Endodermal cell (in vitro differentiated cells): ENCODE data around the gene RASA4B. TPM values are rescaled to one million over a fixed set of nuclear protein-coding genes. Genes with fewer than 3 reads are reported as not detected.

Experiments
- DNase-seq: peaks from one replicate; pipeline ENCODE4 v3.0.0-alpha.2; 2017
- H3K27ac ChIP-seq: 2 replicates; pipeline ENCODE4 v1.5.1; 2013; ENCODE audit warnings: mild to moderate bottlenecking, low read depth, low read length, moderate library complexity
- H3K27me3 ChIP-seq: 2 replicates; pipeline ENCODE4 v1.6.1; 2013; ENCODE audit warnings: mild to moderate bottlenecking, low read length, moderate library complexity; ENCODE audit not compliant: insufficient read depth, control insufficient read depth, poor library complexity, severe bottlenecking
- H3K36me3 ChIP-seq: 2 replicates; pipeline ENCODE4 v1.7.0; 2013; ENCODE audit warnings: mild to moderate bottlenecking, low read length, moderate library complexity; ENCODE audit not compliant: control insufficient read depth, insufficient read depth
- H3K4me1 ChIP-seq: one replicate; pipeline ENCODE4 v1.7.0; 2013; ENCODE audit warnings: low read length; ENCODE audit not compliant: control insufficient read depth, insufficient read depth
- H3K4me3 ChIP-seq: 2 replicates; pipeline ENCODE4 v1.5.1; 2013; ENCODE audit warnings: mild to moderate bottlenecking, low read length, moderate library complexity
- H3K9ac ChIP-seq: 2 replicates; pipeline ENCODE4 v1.6.1; 2013; ENCODE audit warnings: mild to moderate bottlenecking, low read length, moderate library complexity; ENCODE audit not compliant: poor library complexity, severe bottlenecking; ENCODE audit errors: extremely low read depth
- H3K9me3 ChIP-seq: 2 replicates; pipeline ENCODE4 v1.6.1; 2013; ENCODE audit warnings: mild to moderate bottlenecking, low read length, moderate library complexity; ENCODE audit not compliant: control insufficient read depth
- H3K27ac Mint-ChIP-seq: 2 replicates; pipeline ENCODE4 v1.8.0; 2020; ENCODE audit warnings: mixed read lengths
- H3K27me3 Mint-ChIP-seq: 2 replicates; pipeline ENCODE4 v1.8.0; 2021; ENCODE audit warnings: mild to moderate bottlenecking, mixed read lengths; ENCODE audit not compliant: insufficient read depth
- H3K36me3 Mint-ChIP-seq: 2 replicates; pipeline ENCODE4 v1.8.0; 2020; ENCODE audit warnings: low read depth, mixed read lengths
- H3K4me1 Mint-ChIP-seq: 2 replicates; pipeline ENCODE4 v1.8.0; 2020; ENCODE audit warnings: mixed read lengths
- H3K4me3 Mint-ChIP-seq: 2 replicates; pipeline ENCODE4 v1.8.0; 2020; ENCODE audit warnings: mild to moderate bottlenecking, moderate library complexity, mixed read lengths
- H3K9me3 Mint-ChIP-seq: 2 replicates; pipeline ENCODE4 v1.8.0; 2020; ENCODE audit warnings: mild to moderate bottlenecking, mixed read lengths
- WGBS, 2 experiments: methylation state at CpG; one replicate each; pipeline versions ENCODE4 v1.1.5 to v1.1.7; 2013; ENCODE audit warnings: missing lambda C conversion rate in 2 of 2, mixed read lengths in 1 of 2; ENCODE audit not compliant: insufficient coverage in 1 of 2, insufficient read length in 1 of 2; 5-methylcytosine and 5-hydroxymethylcytosine counted together
- total RNA-seq, 2 donors: library from RNA; stranded (reverse); fragmentation: NEBNext Ultra II Directional in 1 of 2; extraction: Animal tissue kit (Norgen Biotek cat#: 25700) in 1 of 2; gene quantifications; 2 replicates in 1 of 2; 3 replicates in 1 of 2; pipeline ENCODE4 v1.2.1, GENCODE V29; 2021
- TF ChIP-seq, protein P1 (sequence below): fragments of 200-600 bp; sonication (generic); conservative IDR thresholded peaks from 2 replicates; pipeline ENCODE4 v1.5.0; 2021; ENCODE audit warnings: antibody characterized with exemption, mild to moderate bottlenecking

The RASA4B gene
- total RNA-seq, 2 donors from 2014 or later, result 3.5 to 11.5 TPM

DNA sequence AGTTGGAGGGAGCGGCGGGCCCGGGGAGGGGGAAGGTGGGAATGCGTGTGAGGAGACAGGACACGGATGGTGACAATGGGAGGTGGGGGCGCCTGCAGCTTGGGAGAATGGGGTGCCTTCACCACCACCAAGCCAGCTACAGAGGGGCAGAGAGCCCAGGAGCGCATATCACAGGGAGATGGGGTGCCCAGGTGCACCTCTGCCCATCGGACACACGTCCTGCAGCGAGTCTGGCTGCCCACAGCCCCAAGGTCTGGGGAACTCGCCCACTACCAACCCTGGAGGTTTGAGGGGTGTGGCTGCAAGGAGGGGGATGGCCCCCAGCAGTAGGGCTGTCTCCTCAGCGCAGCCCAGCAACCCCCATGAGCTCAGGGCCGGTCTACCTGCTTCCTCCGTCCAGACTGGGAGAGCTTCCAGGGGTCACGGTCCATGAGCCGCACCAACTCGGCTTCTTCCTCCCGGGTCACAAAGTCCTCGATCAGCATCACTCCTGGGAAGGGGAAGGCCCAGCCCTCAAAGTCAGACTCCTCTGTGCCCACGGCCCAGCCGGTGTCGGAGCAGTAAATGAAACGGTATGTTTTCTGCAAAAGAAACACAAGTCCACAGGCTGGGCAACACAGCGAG is 58.2 kb downstream of the RASA4B start:
- Histone ChIP-seq H3K27ac (no peak overlapping the region), H3K4me1 (no peaks in the 10 kb centered on the region), H3K9ac (no peak overlapping the region), H3K36me3 (peaks cover 9% of the 10 kb centered on the region), H3K9me3 (no peaks in the 10 kb centered on the region), H3K4me3 (no peak overlapping the region), H3K27me3 (no peaks in the 10 kb centered on the region)
- Mint-ChIP-seq H3K9me3 (no peaks in the 10 kb centered on the region), H3K4me3 (no peak overlapping the region), H3K27ac (no peak overlapping the region), H3K36me3 (peaks cover 34% of the 10 kb centered on the region), H3K4me1 (peaks cover 7% of the 10 kb centered on the region), H3K27me3 (no peaks in the 10 kb centered on the region)
- TF ChIP-seq, protein P1, sequence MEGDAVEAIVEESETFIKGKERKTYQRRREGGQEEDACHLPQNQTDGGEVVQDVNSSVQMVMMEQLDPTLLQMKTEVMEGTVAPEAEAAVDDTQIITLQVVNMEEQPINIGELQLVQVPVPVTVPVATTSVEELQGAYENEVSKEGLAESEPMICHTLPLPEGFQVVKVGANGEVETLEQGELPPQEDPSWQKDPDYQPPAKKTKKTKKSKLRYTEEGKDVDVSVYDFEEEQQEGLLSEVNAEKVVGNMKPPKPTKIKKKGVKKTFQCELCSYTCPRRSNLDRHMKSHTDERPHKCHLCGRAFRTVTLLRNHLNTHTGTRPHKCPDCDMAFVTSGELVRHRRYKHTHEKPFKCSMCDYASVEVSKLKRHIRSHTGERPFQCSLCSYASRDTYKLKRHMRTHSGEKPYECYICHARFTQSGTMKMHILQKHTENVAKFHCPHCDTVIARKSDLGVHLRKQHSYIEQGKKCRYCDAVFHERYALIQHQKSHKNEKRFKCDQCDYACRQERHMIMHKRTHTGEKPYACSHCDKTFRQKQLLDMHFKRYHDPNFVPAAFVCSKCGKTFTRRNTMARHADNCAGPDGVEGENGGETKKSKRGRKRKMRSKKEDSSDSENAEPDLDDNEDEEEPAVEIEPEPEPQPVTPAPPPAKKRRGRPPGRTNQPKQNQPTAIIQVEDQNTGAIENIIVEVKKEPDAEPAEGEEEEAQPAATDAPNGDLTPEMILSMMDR, result no peak
- WGBS, 2 experiments, result 94 to 96% methylated on average over 21 of the region's 24 CpGs
- no peak for DNase-seq

DNA sequence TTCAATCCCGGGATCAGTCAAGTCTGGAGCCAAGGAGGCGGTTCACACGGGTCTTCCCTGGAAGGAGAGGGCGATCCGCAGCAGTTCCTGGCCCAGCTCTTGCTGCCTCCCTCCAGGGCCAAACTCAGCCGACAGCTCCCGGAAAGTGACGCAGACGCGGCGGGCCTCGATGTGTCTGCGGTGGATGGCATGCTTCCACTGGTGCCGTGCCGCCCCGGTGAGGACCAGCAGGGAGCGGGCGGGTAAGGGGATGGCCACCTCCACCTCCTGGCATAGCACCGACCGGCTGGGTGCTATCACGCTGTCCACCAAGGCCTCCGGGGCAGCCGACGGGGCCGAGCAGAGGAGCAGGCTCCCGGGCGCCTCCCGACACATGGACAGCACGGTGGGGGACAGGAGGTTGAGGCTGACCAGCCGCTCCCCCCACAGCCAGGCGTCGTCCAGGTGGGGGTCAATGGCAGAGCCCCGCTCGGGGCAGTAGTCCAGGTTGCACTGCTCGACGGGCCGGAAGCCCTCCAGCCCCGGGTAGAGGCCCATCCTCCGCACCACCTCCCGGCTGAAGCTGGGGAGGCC is 60.1 kb downstream of the RASA4B start:
- no peaks in the 10 kb centered on the region for H3K27me3 ChIP-seq
- no peak overlapping the region for H3K4me3 Mint-ChIP-seq
- no peak overlapping the region for H3K9ac ChIP-seq
- no peaks in the 10 kb centered on the region for H3K9me3 ChIP-seq
- no peaks in the 10 kb centered on the region for H3K4me1 Mint-ChIP-seq
- TF ChIP-seq, protein P1, result no peak
- peaks cover 9% of the 10 kb centered on the region for H3K36me3 ChIP-seq
- no peak overlapping the region for H3K4me3 ChIP-seq
- no peak for DNase-seq
- H3K4me1 ChIP-seq, result no peaks in the 10 kb centered on the region
- H3K9me3 Mint-ChIP-seq, result no peaks in the 10 kb centered on the region
- H3K36me3 Mint-ChIP-seq, result peaks cover 31% of the 10 kb centered on the region
- no peaks in the 10 kb centered on the region for H3K27me3 Mint-ChIP-seq
- no peak overlapping the region for H3K27ac ChIP-seq
- 96 to 97% methylated on average over 28 to 40 of the region's 40 CpGs for WGBS, 2 experiments
- H3K27ac Mint-ChIP-seq, result no peak overlapping the region

DNA sequence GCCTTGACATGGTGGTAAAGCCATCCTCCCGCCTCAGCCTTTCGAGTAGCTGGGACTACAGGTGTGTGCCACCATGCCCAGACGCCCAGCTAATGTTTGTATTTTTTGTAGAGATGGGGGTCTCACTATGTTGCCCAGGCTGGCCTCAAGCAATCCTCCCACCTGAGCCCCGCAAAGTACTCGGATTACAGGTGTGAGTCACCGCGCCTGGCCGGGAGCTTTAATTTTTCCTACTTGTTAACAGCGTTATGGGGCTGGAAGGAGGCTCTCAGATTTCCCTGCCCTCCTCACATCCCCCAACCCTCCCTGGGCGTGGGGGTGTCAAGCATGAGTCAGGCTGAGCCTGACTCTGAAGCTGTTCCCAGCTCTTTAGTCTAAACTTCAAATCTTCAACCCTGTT is 61.2 kb downstream of the RASA4B start:
- Mint-ChIP-seq H3K4me3 (no peak overlapping the region), H3K36me3 (peaks cover 26% of the 10 kb centered on the region), H3K27ac (no peak overlapping the region), H3K27me3 (no peaks in the 10 kb centered on the region), H3K9me3 (no peaks in the 10 kb centered on the region), H3K4me1 (no peaks in the 10 kb centered on the region)
- Histone ChIP-seq H3K9ac (no peak overlapping the region), H3K9me3 (no peaks in the 10 kb centered on the region), H3K27me3 (no peaks in the 10 kb centered on the region), H3K4me1 (no peaks in the 10 kb centered on the region), H3K27ac (no peak overlapping the region), H3K4me3 (no peak overlapping the region), H3K36me3 (peaks cover 9% of the 10 kb centered on the region)
- TF ChIP-seq, protein P1, result no peak
- DNase-seq, result peak; percentile 39
- 82 to 95% methylated on average over 7 to 10 of the region's 10 CpGs for WGBS, 2 experiments
